ENCODE measurements around the gene RGS12. TPM values are rescaled to one million over a fixed set of nuclear protein-coding genes. Genes with fewer than 3 reads are reported as not detected.

Gene RGS12
- polyA plus RNA-seq, 1 donor (not counting 4 experiments of a cell fraction or from before 2014, with no cell fraction given), result 34.0 TPM

GRCh38 chr4:3342182-3342854, 49.5 kb downstream of the RGS12 start:
- no peak for TF ChIP-seq CTCF (optimal IDR thresholded peaks at IDR 0.05 in 1 of 3, IDR thresholded peaks at IDR 0.05 in 1 of 3, conservative IDR thresholded peaks at IDR 0.05 in 1 of 3; ENCODE audit: extremely low read depth in 1 of 3, insufficient read depth in 2 of 3, low read length in 3 of 3)
- TF ChIP-seq EZH2 (IDR thresholded peaks at IDR 0.05; ENCODE audit: low read length), result no peak
- H3K9ac ChIP-seq (ENCODE audit: control insufficient read depth, extremely low read depth, insufficient read depth, low read length), result no peak overlapping the region
- no peak overlapping the region for H3K27ac ChIP-seq (ENCODE audit: control insufficient read depth, insufficient read depth, low read length)
- no peaks in the 10 kb centered on the region for H4K20me1 ChIP-seq (ENCODE audit: control insufficient read depth, extremely low read depth, insufficient read depth, low read length)
- H3K79me2 ChIP-seq (ENCODE audit: control insufficient read depth, insufficient read depth, low read length), result no peaks in the 10 kb centered on the region
- FAIRE-seq, result no peak
- DNase-seq (ENCODE audit: low read depth, low spot score), result no peak
- H3K4me1 ChIP-seq (ENCODE audit: control insufficient read depth, extremely low read depth, insufficient read depth, low read length), result peaks cover 3% of the 10 kb centered on the region
- no peak overlapping the region for H3K4me2 ChIP-seq (ENCODE audit: control insufficient read depth, extremely low read depth, insufficient read depth, low read depth, low read length)
- H3K9me1 ChIP-seq (ENCODE audit: control insufficient read depth, extremely low read depth, insufficient read depth, low read length), result no peaks in the 10 kb centered on the region
- no peak overlapping the region for H3K4me3 ChIP-seq (ENCODE audit: control insufficient read depth in 2 of 3, extremely low read depth in 1 of 3, insufficient read depth in 2 of 3, low read depth in 1 of 3, low read length in 3 of 3)
- H3K27me3 ChIP-seq (ENCODE audit: control insufficient read depth, extremely low read depth, insufficient read depth, low read length), result no peaks in the 10 kb centered on the region
- no peaks in the 10 kb centered on the region for H3K9me3 ChIP-seq (ENCODE audit: control insufficient read depth, low read depth, low read length)
- no peak overlapping the region for H2AFZ ChIP-seq (ENCODE audit: control insufficient read depth, low read length)
- dilution Hi-C loops (cut with MboI; ENCODE audit: extremely low pct_ligation_motif_present, low sequenced_read_pairs), result no loop called here
- H3K36me3 ChIP-seq (ENCODE audit: control insufficient read depth in 2 of 2, extremely low read depth in 1 of 2, insufficient read depth in 2 of 2, low read length in 2 of 2), result no peaks in the 10 kb centered on the region

Other genes with a start within 250 kb of the RGS12 start
- gene HTT-AS, start 218.5 kb upstream of the RGS12 start, polyA plus RNA-seq, result not detected in 3 replicates
- gene HTT, start 218.3 kb upstream of the RGS12 start, polyA plus RNA-seq, result 16.2 to 25.5 TPM (median 16.4 TPM) in 3 replicates
- 0.05 to 0.13 TPM in 2 of 3 replicates, not detected in the other for gene MSANTD1, start 43.9 kb upstream of the RGS12 start, polyA plus RNA-seq
- not detected in 3 replicates for gene HGFAC, start 148.9 kb downstream of the RGS12 start, polyA plus RNA-seq
- 0.13 to 0.19 TPM (median 0.13 TPM) in 3 replicates for gene DOK7, start 170.3 kb downstream of the RGS12 start, polyA plus RNA-seq
- gene LRPAP1, start 239.4 kb downstream of the RGS12 start, polyA plus RNA-seq, result 117 to 175 TPM (median 121 TPM) in 3 replicates

Measured in keratinocyte (primary cell).